NCI-H226 (cell line): ENCODE results near the gene EBI3.
"Not testable (repeated sequence)": the region's sequence is repeated elsewhere in the genome, so short reads cannot be mapped to it uniquely, and the experiment has no call there.

Experiments
- DNase-seq: peaks from one replicate; pipeline ENCODE4 v3.0.0-alpha.2; 2015

Gene EBI3

DNA sequence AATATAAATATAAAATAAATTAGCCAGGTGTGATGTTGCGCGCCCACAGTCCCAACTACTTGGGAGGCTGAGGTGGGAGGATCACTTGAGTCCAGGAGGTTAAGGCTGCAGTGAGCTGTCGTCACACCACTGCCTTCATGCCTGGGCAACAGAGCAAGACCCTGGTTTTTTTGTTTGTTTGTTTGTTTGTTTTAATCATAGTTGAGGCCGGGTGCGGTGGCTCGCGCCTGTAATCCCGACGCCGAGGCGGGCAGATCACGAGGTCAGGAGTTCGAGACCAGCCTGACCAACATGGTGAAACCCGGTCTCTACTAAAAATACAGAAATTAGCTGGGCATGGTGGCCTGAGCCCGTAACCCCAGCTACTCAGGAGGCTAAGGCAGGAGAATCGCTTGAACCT lies 8.2 kb downstream of the EBI3 start:
- DNase-seq = not testable (repeated sequence)

DNA sequence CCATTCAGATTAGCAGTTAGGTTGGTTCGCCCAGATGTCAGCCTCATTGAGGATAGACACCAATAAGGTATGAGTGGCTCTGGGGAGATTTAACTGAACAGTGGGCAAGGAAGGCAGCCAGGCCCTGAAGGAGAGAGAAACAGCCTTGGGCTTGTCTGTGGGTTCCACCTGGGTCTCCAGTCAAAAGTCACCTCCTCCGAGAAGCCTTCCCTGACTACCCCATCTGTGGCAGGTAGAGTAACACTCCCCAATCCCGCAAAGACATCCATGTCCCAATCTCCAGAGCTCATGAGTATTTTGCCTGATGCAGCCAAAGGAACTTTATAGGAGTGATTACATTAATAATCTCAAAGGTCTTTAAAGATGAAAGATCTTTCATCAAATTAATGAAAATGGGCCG lies 9.5 kb downstream of the EBI3 start:
- no peak for DNase-seq

DNA sequence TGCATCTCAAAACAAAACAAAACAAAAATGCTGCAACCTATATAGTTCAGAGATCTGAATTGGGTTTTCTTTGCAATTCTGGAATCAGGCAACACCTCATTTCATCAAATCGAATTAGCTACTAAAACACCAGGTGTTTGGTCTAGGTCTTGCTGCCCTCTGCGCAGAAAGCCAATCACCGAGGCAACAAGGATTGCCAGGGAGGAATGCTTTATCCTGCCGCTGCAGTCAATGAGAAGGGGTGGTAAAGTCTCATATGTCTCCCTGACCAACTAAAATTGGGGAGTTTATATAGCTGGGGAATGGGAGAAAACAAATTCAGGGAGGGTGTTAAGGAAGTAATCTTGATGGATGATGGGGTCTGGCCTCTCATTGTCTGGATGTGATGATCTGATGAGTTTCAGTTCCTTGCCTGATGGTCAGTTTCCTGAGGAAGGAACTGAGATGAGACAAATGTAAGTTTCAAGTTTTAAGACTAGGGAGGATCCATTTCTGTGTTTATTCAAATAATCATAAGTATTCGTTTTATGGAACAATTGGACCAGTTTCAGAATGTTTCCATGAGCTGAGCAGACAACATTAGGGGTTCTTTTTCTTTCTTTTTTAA lies 12.6 kb downstream of the EBI3 start:
- no peak for DNase-seq

DNA sequence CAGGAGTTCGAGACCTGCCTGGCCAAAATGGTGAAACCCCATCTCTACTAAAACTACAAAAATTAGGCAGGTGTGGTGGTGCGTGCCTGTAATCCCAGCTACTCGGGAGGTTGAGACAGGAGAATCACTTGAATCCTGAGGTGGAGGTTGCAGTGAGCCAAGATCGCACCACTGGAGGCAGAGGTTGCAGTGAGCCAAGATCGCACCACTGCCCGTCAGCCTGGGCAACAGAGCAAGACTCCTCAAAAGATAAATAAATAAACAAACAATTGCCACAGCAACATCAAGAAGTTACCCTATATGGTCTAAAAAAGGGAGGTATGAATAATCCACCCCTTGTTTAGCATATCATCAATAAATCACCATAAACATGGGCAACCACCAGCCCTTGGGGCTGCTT lies 16.6 kb downstream of the EBI3 start:
- DNase-seq = not testable (repeated sequence)

DNA sequence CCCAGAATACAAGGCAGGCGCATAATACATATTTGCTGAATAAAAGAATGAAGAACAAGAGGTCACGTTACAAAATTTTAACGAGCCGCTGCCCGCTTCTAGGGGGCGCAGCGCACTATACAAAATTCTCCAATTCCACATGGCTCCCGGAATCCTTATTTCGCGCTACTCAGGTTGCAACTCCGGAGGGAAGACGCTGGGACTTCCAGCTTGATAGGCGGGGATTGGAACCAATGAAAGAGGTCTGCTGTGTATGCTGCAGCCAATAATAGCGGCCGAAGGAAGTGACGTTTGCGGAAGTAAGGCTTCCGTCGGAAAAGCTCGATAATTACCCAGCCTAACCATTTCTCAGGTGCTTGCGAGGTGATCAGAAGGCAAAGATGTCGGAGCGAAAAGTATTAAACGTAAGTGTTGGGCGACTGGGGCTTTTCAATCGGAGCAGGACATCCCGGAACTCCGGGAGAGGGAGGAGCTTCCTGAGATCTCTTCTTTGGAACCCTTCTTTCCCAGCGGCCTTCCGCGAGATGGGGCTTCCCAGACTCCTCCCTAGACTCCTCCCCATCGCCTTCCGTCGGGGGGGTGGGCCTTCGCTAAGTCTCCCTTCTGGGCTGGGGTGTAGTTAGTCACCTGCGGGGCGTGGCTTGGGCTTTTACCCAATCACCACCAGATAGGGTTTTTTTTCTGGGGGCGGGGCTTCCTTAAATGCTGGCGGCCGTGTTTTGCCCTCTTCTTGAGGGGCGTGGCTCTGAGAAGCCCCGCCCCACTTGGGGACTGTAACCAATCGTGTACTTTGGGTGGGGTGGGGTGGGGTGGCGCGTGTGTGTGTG lies 17.7 kb downstream of the EBI3 start, which contains the start of gene YJU2:
Gene YJU2, plus strand, starts transcription at position 314 of the 827 bp plus-strand sequence. Its CDS starts 67 bp downstream, at position 381.
- DNase-seq = peak; percentile 95

DNA sequence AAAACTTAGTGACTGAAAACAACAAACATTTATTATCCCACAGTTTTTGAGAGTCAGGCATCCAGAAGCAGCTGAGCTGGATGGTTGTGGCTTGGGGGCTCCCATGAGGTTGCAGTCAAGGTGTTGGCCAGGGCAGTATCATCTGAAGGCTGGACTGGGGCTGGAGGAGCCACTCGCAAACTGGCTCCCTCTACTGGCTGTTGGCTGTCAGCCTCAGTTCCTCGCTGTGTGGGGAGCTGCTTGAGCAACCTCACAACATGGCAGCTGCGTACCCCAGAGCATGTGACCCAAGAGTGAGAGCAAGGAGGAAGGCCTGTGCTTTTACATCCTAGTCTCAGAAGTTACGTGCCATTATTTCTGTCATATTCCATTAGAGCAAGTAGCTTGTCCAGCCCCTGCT lies 27.2 kb downstream of the EBI3 start:
- DNase-seq = no peak

DNA sequence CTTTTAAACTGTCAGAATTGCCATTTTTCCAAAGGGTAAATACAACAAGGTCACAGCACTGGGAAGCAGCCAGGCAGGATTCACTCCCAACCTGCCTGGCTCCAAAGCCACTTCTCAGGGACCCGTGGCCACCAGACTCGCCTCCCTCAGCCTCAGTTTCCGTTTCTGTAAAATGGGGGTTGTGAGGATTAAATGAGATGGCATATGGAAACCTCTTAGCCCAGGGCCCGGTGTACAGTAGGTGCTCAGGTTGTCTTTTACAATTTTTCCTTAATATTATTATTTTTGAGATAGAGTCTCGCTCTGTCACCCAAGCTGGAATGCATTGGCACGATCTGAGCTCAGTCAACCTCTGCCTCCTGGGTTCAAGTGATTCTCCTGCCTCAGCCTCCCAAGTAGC lies 27.7 kb downstream of the EBI3 start:
- DNase-seq = no peak

DNA sequence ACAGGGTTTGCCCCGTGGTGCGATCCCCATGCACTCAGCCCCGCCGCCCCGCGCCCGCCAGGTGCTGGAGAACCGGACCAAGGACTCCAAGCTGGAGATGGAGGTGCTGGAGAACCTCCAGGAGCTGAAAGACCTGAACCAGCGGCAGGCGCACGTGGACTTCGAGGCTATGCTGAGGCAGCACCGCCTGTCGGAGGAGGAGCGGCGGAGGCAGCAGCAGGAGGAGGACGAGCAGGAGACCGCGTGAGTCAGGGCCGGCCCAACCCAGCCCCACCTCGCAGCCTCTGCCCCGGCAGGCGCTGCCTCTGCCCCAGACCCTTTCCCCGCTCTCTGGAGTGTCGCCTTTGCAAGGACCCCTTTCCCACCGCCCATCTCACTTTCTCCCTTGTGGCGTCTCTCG lies 28.9 kb downstream of the EBI3 start:
- no peak for DNase-seq

DNA sequence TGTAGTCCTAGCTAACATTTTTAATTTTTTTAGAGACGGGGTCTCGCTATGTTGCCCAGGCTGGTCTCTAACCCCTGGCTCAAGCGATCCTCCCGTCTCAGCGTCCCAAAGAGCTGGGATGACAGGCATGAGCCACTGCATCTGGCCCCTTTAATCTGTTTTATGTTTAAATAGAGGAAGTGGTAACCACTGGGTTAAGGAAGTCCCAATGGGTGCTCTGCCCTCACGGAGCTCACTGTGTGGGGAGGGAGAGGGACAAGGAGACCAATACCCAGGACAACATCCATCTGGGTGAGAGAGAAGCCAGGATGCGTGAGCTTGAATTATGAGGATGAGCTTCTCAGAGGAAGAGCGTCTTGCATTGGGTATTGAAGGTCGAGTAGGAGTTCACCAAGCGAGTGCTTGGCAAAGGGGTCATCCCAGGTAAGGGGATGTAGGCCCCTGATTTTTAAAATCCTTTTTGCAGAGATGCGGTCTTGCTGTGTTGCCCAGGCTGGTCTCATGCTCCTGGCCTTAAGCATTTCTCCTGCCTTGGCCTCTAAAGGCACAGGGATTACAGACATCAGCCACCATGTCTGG lies 31.4 kb downstream of the EBI3 start:
- DNase-seq = no peak

DNA sequence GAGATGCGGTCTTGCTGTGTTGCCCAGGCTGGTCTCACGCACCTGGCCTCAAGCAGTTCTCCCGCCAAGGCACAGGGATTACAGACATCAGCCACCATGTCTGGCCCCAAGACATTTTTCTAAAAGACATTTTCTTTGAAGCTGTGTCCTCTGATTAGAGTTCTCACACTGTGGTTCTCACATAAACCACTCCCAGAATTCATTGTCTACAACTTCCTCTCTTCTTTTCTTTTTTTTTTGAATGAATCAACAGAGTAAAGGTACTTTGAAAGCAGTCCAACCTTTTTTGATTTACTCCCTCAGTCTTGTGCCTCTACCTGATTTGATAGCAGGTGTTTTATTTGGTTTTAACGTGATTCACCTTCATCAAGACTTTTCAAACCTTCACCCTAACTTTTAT lies 35.5 kb downstream of the EBI3 start:
- no peak for DNase-seq

DNA sequence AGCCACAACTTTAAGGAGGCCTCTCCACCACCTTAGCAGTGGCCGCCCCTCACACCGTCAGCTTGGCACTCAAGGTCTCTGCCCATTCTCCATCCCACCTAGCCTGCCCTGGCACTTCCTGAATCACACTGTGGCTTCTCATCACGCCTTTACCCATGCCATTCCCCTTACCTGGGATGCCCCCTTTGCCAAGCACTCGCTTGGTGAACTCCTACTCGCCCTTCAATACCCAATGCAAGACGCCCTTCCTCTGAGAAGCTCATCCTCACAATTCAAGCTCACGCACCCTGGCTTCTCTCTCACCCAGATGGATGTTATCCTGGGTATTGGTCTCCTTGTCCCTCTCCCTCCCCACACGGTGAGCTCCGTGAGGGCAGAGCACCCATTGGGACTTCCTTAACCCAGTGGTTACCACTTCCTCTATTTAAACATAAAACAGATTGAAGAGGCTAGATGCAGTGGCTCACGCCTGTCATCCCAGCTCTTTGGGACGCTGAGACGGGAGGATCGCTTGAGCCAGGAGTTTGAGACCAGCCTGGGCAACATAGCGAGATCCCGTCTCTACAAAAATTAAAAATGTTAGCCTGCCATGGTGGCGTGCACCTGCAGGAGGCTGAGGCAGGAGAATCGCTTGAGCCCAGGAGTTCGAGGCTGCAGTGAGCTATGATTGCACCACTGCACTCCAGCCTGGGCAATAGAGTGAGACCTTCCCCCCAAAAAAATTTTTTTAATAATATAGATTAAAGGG lies 37.1 kb downstream of the EBI3 start:
- no peak for DNase-seq

DNA sequence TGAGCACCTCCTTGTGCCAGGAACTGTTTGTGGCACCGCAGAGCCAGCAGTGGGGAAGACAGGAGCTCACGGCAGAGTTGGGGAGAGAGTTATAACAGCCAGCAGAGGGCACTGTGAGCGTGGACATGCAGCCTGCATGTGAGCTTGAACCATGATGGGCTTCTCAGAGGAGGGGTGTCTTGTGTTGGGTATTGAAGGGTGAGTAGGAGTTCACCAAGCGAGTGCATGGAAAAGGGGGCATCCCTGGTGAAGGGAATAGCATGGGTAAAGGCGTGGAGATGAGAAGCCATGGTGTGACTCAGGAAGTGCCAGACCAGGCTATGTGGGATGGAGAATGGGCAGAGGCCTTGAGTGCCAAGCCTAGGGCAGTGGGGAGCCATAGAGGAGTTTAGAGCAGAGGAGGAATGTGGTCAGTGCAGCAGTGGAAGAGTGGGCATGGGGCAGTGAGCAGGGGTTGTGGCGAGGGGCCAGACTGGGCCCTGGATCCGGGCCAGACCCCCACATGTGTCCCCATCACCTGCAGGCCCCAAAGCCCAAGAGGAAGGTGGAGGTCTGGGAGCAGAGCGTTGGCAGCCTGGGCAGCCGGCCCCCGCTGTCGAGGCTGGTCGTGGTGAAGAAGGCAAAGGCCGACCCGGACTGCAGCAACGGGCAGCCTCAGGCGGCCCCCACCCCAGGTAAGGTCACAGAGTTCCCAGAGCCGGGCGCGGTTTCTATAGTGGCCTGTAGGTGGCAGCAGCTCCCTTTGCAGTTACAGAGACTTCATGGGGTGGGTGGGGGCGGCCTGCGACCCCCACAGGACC lies 38.0 kb downstream of the EBI3 start:
- DNase-seq = no peak

DNA sequence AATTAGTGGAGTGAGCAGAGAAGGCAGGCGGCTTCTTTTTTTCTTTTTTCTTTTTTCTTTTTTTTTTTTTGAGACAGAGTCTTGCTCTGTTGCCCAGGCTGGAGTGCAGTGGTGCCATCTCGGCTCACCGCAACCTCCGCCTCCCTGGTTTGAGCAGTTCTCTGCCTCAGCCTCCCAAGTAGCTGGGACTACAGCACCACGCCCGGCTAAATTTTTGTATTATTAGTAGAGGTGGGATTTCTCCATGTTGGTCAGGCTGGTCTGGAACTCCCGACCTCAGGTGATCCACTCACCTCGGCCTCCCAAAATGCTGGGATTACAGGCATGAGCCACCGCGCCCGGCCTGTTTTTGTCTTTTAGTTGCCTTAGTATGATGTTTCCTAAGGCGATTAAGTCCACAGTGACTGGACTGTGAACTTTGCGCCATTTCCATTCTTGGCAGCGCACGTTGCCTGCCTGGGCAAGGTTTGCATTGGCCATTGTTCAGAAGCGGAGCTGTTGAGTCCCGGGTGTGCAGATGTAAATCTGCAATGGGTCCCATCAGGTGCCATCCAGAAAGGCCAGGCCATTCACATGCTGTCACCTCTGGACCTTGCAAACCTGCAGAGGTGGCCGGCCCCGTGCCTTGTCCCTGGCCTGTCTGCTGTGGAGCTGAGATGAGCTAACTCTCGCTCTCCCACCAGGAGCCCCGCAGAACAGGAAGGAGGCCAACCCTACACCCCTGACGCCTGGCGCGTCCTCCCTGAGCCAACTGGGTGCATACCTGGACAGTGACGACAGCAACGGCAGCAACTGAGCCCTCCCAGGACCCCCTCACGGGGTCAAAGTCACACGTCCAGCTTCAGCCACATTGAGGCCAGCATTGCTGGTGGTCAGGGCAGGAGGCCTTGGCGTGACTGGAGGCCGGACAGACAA lies 38.8 kb downstream of the EBI3 start:
- no peak for DNase-seq

DNA sequence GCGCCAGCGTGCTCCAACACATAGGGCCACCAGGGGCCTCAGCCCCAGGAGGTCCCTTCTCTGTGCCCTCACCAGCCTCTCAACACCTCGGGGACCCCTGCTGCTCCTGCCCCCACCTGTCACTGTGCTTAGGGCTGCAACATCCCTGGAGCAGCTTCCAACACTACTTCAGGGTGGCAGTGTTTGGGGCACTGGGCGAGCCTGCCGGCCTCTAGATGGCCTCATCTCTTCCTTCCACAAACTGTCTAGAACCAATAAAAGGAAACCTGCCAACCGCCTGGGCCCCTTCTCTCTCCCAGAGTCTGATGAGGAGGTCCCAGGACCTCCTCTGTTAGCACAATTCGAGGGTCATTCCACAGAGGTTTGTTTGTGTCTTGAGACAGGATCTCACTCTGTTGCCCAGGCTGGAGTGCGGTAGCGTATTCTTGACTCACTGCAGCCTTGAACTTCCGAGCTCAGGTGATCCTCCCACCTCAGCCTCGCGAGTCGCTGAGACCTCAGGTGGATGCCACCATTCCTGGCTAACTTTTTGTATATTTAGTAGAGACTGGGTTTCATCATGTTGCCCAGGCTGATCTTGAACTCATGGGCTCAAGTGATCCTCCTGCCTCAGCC lies 39.6 kb downstream of the EBI3 start:
- no peak for DNase-seq

DNA sequence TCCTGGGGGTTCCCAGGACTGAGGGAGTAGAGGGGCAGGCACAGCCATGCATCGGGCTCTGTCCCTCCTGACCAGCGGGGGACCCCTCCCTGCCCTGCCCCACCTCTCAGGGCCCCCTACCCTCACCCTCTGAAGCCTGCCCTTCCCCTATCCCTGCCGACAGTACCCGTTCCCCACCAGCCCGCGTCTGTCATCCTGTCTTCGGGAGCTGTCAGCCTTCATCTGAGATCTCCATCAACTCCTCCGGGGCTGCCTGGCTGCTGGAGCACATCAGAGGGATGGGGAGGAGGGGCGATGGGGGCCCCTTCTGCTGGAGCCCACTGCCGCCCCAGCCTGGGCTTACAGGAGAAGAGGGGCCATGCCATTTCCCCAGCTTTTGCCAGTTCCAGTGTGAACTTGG lies 43.6 kb downstream of the EBI3 start:
- DNase-seq = no peak

DNA sequence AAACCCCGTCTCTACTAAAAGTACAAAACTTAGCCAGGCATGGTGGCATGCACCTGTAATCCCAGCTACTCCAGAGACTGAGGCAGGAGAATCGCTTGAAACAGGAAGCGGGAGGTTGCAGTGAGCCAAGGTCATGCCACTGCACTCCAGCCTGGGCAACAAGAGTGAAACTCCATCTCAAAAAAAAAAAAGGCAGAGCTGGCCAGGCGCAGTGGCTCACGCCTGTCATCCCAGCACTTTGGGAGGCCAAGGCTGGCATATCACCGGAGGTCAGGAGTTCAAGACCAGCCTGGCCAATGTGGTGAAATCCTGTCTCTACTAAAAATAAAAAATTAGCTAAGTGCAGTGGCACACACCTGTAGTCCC lies 45.0 kb downstream of the EBI3 start:
- not testable (repeated sequence) for DNase-seq

DNA sequence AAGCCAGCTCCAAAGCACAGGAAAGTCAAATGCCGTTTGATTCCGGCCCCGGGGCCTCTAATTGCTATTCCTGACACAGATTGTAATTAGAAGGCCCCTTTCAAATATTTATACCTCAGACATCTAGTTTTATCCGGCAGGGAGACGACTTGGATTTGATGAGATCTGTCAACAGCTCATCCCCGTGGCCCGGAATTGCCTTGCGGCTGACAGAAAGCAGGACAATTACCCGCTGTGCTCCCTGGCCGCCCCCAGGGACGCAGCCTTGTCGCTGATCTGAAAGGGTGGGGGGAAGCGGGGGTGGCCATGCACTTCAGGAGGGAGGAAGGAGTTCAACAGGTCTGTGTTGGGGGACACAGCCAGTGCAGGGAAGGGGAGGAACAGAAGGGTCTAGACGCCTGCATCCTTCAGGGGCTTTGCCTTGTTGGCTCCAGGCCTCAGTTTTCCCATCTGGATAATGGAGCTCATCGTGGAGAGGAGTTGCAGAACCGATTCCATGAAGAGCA lies 47.9 kb downstream of the EBI3 start:
- no peak for DNase-seq

DNA sequence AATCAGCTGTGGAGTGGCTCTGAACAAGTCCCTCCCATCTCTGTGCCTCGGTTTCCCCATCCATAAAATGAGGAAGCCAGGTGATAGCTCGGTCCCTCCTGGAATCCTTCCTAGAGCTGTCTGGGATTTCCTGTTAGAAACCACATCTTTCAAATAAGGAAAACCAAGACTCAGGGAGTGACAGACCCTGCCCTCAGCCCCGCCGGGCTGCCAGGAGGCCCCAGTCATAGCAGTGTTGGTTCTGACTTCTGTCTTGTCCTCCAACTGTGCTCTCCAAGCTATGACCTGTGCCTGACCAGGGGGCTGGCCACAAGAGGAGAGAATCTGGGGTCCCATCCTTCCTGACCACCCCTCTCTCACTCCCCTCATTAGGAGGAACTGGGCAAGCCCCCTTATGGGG lies 48.7 kb downstream of the EBI3 start:
- no peak for DNase-seq

DNA sequence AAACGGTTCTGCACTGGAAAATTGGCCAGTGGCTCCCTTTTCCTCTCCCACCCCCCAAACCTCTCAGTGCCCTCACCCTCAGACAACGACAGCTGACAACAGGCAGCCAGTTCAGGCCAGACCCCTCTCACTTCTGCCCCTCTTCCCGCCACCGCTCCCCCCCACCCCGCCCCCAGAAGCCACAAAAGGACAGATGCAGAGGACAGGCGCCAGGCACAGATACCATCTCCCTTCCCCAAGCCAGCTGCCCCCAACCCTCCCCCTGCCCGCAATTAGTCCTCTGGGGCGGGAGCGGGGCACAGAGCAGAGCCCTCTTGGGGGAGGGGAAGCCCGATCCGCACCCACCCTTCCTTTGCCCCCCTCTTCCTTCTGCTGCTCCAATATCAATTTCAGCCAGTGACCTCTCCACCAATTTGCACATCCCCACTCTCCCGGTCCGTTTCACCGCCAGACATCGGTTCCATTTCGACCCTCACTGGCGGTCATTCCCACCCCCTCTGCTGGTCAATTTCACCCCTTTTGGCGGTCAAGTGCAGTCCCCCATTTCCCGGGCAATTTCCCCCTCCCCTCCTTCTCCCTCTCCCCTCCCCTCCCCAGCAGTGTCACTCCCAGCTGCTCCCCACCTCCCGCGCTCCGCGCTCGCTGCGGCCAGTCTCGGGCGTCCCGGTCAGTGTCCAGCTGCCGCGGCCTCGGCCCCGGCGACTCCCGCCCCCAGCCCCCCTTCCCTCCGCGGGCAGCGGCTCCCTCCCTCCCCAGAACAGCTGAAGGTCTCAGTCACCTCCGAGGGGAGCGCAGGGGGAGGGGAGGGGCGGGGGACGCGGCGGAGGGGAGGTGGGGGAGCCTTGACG lies 49.3 kb downstream of the EBI3 start, which contains the start of gene SHD:
Gene SHD, plus strand, starts transcription at position 848 of the 848 bp plus-strand sequence. CDS start 798 bp downstream, outside the sequence.
- no peak for DNase-seq

DNA sequence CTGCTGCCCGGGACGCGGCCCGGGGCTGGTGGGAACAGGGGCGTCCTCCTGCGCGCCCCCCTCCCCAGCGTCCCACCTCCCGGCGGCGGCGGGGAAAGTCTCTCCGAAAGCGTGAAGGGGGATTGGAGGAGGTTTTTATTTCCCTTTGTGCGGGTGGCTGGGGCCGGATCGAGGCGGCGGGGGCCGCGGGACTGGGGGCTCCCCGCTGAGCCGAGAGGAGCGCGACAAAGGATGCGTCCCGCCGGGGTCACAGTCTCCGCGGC lies 49.9 kb downstream of the EBI3 start:
- no peak for DNase-seq
